Activated T-cell treated with anti-CD3 and anti-CD28 coated beads, Interleukin-2, amount 50 U/mL, for 1 hour (primary cell): ENCODE measurements around the gene HAND1.

ENCODE experiments used
- DNase-seq: peaks from one replicate; pipeline ENCODE4 v3.0.0-alpha.2; 2020

HAND1 gene

DNA sequence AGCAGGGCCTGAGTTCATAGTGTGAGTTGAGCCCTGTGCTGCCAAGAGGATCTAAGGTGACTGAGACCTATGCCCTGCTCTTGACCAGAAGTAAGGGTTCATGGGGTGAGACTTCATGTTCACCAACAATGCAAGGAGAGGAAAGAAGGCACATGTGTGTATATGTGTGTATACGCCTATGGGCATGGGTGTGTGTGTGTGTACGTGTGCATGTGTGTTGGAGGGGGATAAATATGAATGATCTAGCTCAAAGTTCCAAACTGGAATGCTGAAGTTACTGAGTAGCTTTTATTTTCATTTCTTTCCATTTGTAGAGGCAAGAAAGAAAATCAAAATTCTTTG, 25.6 kb upstream of the HAND1 start:
- no peak for DNase-seq

DNA sequence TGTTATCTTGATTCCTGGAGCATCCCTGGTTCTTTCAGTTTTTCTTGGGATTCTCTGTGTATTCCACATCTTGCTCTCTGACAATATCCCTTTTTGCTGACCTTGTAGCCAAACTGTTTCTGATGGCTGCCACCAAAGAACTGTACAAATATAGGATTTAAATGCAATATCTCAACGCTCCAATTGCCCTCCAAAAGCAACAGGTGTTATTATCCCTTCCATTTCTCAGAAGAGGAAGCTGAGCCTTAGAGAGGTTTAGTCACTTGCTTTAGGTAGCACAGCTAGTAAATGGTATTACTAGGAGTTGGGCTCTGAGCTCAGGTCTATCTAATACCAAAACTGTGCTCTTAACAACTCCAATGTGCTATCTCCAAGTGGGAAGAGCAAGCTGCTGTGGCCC, 24.2 kb upstream of the HAND1 start:
- no peak for DNase-seq

DNA sequence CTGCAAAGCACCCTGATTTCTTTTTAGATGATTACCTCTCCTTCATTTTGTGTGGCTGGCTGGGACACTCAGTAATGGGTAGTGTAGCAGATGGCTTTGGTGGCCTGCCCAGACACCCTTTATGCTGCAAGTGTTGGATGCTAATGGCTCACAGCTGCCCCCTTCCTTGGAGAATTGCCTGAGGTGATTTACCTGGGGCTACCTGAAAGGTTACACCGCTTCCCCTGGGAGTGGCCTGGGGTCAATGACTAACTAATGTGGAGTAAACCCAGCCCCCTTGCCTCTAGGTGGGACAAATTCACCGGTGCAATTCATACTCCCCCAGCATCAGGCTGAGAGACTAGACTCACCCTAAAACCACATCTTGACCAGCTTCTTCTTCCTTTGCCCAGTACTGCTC, 23.5 kb upstream of the HAND1 start:
- DNase-seq = no peak

DNA sequence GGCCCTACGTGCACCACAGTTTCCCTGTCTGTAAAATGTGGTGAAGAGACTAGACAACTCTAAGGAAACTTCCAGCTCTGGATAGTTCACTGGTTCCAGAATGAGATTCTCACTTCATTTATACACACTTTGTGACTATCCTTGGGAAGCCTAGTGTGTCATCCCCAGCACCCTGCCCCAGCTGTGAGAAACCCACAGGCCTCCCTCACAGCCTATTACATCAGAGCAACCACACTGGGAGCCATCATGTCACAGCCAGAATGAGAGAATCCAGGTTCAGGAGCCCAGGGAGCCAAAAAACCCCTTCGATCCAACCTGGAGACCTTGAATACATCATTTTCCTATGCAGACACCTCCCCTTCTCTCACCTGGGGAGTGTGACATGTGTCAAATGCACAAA, 21.0 kb upstream of the HAND1 start:
- DNase-seq = no peak

DNA sequence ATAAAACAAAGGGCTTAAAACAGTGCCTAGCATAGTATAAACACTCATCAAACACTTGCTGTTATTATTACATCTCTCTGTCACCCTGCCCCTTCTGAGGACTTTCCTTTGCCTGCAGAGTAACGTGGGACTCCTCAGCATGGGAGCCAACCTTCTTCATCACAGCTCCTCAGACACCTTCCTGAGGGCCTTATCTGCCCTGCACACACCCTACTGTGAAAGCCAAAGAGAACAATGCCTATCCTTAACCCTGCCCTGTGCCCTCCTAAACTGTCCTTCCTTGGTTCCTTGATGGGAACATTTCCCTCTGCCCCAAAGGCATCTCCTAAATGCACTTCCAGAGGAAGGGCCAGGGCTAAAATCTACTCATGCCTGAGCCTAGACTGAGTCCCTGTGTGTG, 20.6 kb upstream of the HAND1 start:
- DNase-seq = no peak

DNA sequence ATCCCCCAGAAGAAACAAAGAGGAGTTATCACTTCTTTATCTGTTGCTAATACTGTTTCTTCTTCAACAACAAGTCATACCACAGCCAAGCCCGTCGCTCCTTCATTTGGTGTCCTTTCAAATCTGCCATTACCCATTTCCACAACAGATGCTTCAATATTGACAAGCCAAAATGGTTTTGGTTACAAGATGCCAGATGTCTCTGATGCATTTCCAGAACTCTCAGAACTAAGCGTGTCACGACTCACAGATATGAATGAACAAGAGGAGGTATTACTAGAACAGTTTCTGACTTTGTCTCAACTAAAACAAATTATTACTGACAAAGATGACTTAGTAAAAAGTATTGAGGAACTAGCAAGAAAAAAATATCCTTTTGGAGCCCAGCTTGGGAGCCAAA, 16.0 kb upstream of the HAND1 start:
- no peak for DNase-seq

DNA sequence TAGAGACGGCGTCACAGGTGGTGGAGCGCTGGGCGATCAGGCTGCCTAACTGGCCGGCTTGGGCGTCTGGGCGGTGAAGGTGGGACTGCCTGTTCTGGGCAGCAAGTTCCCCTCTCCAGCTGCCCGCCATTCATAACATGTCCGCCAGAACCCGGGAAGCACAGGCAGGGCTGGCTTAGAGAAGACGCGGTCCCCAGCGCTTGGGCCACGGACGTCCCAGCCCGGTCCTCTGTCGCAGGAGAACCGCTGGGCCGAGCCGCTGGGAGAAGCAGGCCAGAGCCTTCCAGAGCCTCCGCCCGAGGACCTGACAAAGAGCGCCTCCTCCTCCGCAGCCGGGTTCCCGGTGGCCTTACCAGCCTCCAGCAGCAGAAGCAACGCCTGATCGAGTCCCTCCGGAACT, 15.2 kb upstream of the HAND1 start:
- DNase-seq = no peak

DNA sequence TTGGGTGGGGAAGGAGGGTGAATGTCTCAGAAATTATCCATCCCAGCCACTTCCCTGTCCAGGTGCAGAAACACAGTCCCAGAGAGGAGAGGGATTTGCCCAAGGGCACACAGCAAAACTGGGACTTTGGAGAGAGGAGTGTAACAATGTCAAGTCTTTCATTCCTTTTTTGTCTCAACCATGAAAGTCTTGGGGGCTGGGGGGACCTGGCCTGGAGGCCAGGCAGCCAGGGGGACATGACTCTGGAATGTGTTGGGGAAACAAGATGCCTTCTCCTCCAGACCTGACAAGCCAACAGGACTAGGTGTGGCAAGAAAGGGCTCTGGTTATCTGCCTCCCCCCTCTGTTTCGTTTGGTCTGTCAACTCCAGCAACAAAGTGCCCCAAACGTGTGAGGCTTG, 13.9 kb upstream of the HAND1 start:
- no peak for DNase-seq

DNA sequence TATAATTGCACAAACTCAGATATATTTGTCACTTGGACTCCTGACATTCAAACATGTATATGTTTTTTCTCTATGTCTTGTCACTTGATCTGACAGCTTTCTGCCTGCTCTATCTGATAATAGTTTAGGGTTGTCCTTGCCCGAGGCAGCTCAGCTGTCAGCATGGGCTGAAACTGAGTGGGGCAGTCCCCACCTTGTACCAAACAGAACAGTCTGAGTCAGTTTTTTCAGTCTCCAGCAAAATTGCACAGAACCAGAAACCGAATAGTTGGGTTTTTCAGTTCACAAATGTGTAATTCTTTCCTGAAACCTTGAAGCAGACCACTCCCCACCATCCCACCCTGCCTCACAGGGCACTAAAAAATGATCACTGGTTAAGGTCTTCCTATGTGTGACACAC, 9.5 kb upstream of the HAND1 start:
- no peak for DNase-seq

DNA sequence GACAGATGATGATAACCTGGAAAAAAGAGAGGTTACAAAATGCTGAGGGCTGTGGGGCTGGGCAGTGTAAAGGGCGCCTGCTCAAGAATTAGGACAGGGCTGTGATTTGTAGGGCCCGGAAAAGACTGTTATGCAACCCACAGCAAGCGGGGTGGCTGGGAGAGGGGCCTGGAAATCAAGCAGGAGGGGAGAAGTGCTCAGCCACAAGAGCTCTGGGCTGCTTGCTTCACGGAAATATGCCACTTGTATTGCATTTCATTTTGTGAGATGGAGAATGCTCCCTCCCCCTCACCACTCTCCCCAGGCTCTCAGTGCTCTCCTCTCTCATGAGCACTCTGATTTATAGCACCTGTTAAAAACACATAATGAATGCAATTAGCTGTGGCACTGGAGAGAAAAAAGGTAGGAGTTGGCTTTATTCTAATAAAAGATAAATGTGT, 8.4 kb upstream of the HAND1 start:
- no peak for DNase-seq

DNA sequence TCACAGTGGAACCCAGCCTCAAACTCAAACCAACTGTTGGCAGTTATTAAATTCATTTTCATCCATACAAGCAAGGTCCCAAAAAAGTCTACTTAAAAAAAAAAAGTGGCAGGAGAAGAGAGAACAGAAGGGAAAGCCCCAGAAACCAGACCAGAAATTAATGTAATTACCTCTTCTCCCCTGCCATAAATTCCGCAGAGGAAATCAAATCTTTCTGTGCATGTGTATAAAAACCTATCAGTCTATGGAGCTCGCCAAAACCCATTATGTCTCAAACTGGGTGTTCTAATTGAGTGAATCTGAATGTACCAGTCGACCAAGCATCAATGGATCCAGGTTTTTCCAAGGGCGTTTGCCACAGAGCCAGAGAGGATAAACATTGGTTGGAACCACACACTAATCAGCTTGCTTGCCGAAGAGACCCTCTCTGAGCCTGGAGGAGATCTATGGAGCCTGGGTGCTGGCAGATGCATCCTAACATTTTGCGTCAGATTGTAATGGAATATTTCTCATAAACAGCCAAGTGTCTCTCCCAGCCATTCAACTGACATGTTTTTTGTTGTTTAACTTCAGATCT, 7.9 kb upstream of the HAND1 start:
- DNase-seq = no peak

DNA sequence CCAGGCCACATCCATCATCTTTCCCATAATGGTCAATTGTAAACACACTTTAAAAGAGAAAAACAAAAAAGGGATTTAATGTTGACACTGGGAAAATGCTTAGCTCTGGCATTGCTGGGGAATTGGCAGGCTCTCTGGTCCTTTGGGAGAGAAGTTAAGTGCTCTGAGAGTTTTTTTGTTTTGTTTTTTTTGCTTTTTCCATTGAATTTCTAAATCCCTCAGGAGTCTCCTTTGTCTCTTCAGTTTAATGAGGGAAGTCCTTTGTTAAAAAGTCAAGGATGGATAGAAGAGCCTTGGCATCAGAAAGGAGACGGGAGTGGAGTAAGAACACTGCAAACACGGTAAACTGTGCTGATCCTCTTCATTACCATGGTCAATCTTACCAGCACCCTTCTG, 7.1 kb upstream of the HAND1 start:
- no peak for DNase-seq

DNA sequence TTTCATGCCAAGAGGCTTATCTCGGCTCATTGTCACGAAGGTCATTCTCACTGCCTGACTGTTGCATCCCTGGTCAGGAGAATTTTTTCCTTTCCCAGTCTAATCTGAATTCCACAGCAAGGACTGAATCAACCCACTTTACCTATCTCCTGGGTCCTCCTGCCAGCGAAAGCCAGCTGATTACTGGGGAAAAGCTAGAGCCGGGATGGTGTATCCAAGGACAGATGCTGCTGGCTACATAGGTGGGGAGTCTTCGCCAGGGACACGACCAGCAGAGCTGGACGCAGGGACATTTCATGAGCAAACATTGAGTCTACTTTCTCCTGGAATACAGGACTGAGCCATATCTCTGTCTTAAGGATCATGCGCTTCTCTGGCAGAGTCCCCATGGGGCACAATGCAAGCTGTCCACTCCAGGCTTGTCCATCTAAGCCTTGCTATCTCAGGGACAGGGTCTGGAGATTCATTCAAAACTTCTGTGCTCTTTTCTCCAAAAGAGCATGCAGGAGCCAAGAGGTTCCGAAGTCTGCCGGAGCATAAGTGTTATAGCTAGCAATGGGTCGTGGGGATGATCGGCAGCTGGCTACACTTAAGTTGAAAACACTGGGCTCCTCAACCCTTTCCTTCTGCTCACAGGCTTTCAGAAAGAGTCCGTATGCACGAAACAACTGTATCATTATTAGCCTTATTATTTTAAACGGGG, 6.5 kb upstream of the HAND1 start:
- DNase-seq = no peak

DNA sequence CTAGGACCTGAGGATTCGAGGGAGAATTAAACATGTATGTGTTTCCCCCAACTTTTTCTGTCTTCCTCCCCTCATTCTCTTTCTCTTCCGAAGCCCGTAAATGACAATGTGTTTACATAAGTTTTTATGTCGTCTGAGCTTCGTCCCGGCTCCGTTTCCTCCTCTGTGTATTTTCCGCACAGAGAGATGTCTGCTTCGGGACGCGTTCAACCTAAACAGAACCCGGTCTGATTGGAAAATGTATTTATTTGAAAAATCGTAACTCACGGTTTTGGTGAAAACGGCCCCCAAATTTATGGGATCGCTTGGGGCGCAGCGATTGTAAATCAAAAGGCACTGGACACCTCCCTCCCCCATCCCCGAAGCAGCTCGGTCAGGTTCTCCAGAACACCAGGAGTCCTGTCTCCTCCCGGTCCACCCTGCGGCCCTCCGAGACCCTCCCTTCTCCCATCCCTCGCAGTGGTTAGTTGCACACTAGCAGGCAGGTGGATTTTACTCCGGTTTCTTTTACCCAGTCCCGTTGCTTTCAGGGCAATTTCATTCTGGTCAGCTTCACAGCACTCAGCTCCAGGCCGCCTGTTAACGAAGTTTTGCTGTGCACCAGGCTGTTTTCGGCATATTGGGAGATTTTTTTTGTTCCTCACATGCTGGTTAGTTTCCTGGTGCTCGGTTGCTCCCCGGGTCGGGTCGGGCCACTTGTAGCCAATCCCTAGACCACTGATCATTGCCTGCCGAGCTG, 5.8 kb upstream of the HAND1 start:
- no peak for DNase-seq

DNA sequence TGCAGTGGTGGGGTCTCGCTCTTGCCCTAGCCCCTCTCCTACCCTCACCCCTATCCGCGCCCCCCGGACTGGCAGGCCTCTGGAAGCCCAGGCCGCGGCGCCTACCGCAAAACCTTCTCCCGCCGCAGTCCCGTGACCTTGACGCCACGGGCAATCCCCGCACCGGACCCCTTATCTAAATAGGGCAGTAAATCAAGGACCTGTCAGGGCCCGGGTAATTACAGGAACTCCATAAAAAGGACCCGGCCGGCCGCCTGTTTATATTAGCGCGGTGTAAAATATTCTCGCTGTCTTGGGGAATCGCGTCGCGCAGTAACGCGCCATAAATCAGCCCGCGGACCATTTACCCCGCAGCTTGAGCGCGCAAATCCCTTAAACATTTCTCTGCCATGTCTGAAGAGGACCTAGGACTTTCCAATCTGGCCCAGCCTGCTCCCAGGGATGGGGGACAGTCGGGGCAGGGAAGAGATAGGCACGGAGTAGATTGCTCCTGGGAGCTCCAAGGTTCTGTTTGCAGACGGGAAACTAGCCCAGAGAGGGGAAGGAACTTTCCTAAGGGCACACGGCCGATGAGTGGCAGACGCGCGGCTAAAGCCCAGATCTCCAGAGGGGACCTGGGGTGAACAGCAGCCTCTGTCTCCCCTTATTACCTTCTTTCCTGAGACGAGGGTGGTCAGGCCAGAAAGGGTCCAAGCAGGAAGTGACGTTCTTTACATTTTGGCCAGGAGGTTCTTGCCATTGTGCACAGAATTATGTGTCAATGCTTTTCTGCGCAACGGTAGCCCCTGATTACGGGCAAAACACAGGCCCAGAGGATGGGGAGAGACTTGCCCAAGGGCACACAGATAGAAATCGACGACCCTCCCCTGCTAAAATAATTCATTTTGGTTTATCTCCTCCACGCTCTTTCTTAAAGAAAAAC, 4.8 kb upstream of the HAND1 start:
- DNase-seq = no peak

DNA sequence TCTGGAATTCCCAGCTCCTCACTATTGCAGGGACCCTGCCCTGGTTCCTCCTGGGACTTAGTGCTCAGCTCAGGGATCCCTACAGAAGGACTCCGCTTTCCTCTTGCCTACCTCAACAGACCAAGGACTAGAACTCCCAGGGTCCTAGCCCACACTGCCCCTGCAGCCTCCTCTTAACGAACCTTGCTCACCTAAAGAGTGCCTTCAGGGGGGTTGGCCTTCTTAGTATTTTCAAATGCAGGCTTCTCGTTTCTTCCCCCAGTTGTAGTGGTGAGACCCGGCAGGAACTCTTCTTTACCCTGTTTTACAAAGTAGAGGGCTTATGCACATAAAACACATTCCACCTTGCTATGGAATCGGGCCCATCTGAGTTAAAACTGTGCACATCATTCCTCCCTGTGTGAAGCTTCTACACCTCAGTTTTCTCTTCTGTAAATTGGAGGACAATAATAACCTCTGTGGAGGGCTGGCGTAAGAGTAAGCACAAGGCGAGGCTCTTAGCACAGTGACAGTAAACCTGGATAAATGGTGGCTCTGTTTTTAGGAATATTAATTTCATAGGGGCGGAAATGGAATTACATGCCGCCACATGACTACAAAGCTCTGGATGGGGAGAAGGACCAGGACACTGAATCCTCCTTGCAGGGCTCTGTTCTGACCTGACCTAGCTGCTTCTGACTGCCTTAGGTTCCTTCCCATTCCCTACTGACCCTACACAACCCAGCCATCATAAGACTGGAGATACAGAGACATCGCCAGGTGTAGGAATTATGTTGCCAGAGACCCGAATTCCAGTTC, 3.8 kb upstream of the HAND1 start:
- no peak for DNase-seq

DNA sequence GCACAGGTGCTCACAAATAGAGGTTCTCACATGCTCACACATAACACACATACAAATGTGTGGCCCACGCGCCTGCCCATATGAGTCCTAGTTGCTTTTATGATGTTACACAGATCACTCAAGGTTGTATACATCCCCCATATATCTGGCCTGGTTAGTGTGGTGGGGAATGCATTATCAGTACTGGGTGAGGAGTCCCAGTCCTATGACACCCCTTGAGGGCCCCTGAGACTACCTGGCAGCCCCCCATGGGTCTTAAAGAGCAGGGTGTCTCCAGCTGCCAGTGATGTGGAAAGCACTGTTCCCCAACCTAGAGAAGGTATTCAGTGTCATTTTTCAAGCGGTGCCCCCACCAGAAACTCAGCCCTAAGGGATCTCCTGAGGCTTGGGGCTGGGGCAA, 2.8 kb upstream of the HAND1 start:
- DNase-seq = no peak

DNA sequence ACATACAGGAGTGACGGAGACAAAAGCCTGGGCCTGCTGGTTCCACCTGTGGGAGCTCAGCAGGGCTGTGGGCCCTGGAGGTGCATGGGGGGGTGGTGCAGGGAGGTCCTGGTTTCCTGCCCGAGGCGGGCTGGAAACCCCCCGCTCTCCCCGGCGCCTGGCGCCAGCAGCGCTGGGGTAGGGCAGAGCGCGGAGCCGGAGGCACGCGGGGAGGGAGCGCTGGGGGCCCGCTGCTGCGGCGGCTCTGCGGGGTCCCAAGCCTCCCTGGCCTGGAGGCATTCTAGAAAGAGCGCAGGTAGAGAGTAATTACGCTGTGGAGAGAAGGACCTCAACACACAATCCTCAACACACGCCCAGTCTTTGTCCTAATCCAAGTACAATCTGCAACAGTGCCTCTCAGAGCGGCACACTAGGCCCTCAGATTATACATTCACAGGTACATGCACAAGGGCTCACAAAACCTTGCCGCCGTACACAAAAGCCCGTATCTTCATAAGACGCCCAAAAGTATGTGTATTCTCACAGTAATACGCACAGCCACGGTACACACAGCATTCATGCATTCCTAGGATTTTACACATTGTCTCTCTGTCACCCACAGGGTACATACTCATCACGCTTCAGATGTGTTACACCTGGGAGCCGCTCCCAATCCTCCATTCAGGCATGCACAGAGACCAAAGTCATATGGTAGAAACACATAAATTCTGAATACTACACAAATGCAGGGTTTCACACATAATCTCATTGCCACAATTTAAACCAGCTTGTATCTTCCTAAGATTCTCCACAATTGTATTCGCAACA, 2.1 kb upstream of the HAND1 start:
- no peak for DNase-seq

DNA sequence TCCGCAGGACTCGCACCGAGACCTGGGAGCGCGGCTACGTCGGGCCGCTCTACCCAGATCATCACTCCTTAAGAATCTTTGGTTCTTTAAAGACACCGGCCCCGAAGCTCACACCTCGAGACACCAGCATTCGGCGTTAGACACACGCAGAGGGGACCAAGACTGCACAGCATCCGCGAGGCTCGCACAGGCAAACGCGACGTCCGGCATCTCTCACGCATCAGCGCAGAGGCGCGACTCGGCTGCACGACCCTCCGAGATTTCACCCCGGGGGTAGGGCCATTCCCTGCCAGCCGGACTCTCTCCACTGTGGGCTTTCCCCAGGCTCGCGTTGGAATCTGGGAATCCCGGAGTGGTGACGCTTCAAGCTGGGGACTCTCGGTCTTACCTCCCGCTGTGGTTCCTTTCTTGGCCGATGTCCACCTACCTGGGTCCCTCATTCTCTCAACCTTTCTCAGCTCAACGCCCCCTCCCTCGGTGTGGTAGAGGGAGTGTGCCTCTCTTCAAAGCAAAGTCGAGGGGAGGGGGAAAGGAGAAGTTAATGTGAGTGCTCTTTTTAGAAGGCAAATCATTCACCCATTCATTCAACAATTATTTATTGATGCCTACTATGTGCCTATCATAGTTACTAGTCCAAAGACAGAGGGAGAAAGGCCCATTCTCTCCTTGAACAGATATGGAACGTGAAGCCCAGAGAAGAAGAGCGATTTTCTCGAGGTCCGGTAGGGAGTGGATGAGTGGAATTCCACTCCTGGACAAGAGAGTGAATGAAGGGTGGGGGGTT, 1.3 kb upstream of the HAND1 start:
- DNase-seq = no peak

DNA sequence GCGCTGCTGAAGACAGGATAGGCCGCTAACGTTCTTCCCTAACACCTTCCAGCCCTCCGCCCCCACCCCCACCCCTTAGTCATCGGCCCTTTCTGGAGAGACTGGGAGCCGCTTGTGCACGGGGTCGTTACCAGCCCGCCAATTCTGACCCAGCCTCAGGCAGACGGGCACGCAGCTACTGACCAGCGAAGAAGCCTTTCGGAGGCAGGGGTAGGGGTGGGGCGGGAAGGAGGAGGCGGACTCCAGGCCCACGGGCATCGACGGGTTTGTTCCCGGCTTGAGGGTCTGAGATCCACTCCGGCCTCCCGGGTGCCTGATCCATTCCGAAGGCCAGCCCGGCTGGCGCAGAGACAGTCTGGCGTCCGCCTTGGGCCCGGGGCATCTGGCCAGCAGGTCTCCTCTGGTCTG, 729 bp upstream of the HAND1 start:
- no peak for DNase-seq
